HepG2 (cell line): ENCODE measurements around the gene FGFR3. TPM values are rescaled to one million over a fixed set of nuclear protein-coding genes. Genes with fewer than 3 reads are reported as not detected.
A peak's percentile ranks its signal among the peaks of the same experiment; 100 is the strongest.

Experiments
- CBFB ChIP-seq: sonication (generic); formaldehyde crosslinking; IDR thresholded peaks from 2 replicates; pipeline ENCODE4 v1.4.0; 2020; ENCODE audit warnings: missing genetic modification reagents
- DNMT1 ChIP-seq: sonication (generic); formaldehyde crosslinking; IDR thresholded peaks from 2 replicates; pipeline ENCODE4 v1.5.1; 2020; ENCODE audit warnings: mild to moderate bottlenecking, missing genetic modification reagents
- EZH2 ChIP-seq: conservative IDR thresholded peaks from 2 replicates; pipeline ENCODE4 v1.6.1; 2012; ENCODE audit warnings: mild to moderate bottlenecking, low read depth, low read length, moderate library complexity
- GPBP1L1 ChIP-seq: sonication (generic); formaldehyde crosslinking; IDR thresholded peaks from 2 replicates; pipeline ENCODE4 v1.5.0; 2020; ENCODE audit warnings: mild to moderate bottlenecking, missing genetic modification reagents
- HDAC2 ChIP-seq: sonication (generic); formaldehyde crosslinking; IDR thresholded peaks from 2 replicates; pipeline ENCODE4 v1.4.0; 2020; ENCODE audit warnings: missing genetic modification reagents
- HMGXB4 ChIP-seq, 2 experiments: sonication (generic) in 1 of 2; formaldehyde crosslinking in 1 of 2; IDR thresholded peaks; 2 replicates each; pipeline versions ENCODE4 v1.4.0 to v1.6.1; 2018 to 2020; ENCODE audit warnings: missing genetic modification reagents in 2 of 2, borderline replicate concordance in 1 of 2, low read depth in 1 of 2, mild to moderate bottlenecking in 1 of 2, missing biosample characterization in 1 of 2
- HOXA9 ChIP-seq: sonication (generic); formaldehyde crosslinking; IDR thresholded peaks from 2 replicates; pipeline ENCODE4 v1.8.1; 2022; ENCODE audit warnings: missing genetic modification reagents, mild to moderate bottlenecking, moderate library complexity, borderline replicate concordance
- LCORL ChIP-seq, 2 experiments: fragments of 450-650 bp in 1 of 2; sonication (generic) in 1 of 2; formaldehyde crosslinking in 1 of 2; IDR thresholded peaks; 2 replicates each; pipeline versions ENCODE4 v1.5.0 to v1.6.1; 2017 to 2020; ENCODE audit warnings: antibody characterized with exemption in 1 of 2, missing genetic modification reagents in 1 of 2
- MIXL1 ChIP-seq: IDR thresholded peaks from 2 replicates; pipeline ENCODE4 v1.6.1; 2016
- PHF21A ChIP-seq: sonication (generic); formaldehyde crosslinking; IDR thresholded peaks from 2 replicates; pipeline ENCODE4 v1.5.0; 2020; ENCODE audit warnings: mild to moderate bottlenecking, missing genetic modification reagents
- SMC3 ChIP-seq: IDR thresholded peaks from 2 replicates; pipeline ENCODE4 v1.6.1; 2011; ENCODE audit warnings: low read length, improper control_type of control experiment
- TOPORS ChIP-seq: sonication (generic); formaldehyde crosslinking; IDR thresholded peaks from 2 replicates; pipeline ENCODE4 v1.8.0; 2023; ENCODE audit warnings: mild to moderate bottlenecking, missing genetic modification reagents
- ZC3H13 ChIP-seq: sonication (generic); formaldehyde crosslinking; IDR thresholded peaks from 2 replicates; pipeline ENCODE4 v1.8.1; 2023; ENCODE audit warnings: mild to moderate bottlenecking, missing genetic modification reagents, moderate library complexity
- ZFYVE20 ChIP-seq: sonication (generic); formaldehyde crosslinking; IDR thresholded peaks from 2 replicates; pipeline ENCODE4 v1.8.0; 2023; ENCODE audit warnings: low read depth, mild to moderate bottlenecking, moderate library complexity, missing genetic modification reagents, borderline replicate concordance
- ZNF17 ChIP-seq: sonication (generic); formaldehyde crosslinking; IDR thresholded peaks from 2 replicates; pipeline ENCODE4 v1.5.0; 2020; ENCODE audit warnings: mild to moderate bottlenecking, missing genetic modification reagents
- ZNF564 ChIP-seq: sonication (generic); formaldehyde crosslinking; IDR thresholded peaks from 2 replicates; pipeline ENCODE4 v1.8.1; 2023; ENCODE audit warnings: mild to moderate bottlenecking, missing genetic modification reagents
- ZNF709 ChIP-seq: sonication (generic); formaldehyde crosslinking; IDR thresholded peaks from 2 replicates; pipeline ENCODE4 v1.5.0; 2020; ENCODE audit warnings: mild to moderate bottlenecking, missing genetic modification reagents
- ZNF816 ChIP-seq: sonication (generic); formaldehyde crosslinking; IDR thresholded peaks from 2 replicates; pipeline ENCODE4 v1.8.0; 2022; ENCODE audit warnings: missing genetic modification reagents, mild to moderate bottlenecking, borderline replicate concordance
- polyA plus RNA-seq, 8 experiments: library from polyadenylated mRNA; depleted of rRNA in 3 of 8; stranded (reverse) in 7 of 8; unstranded in 1 of 8; fragments of >200 nt; fragmentation: Illumina TruSeq in 4 of 8; extraction: Trizol in 4 of 8; gene quantifications; 2 replicates each; pipeline versions ENCODE4 v1.2.1 to v1.2.3, GENCODE V29; 2011 to 2016; ENCODE audit warnings: low read depth in 4 of 8, missing spikeins in 1 of 8, mixed read lengths in 1 of 8; ENCODE audit not compliant: insufficient read depth in 1 of 8
- total RNA-seq, 5 experiments: library from RNA; depleted of rRNA; stranded (reverse); fragments of >200 nt; fragmentation: Illumina TruSeq; extraction: Trizol; gene quantifications; 2 replicates each; pipeline ENCODE4 v1.2.3, GENCODE V29; 2016; ENCODE audit warnings: low read depth in 1 of 5

FGFR3 gene
- total and polyA plus RNA-seq, 2 of the 13 experiments (the other 11 are each of a cell fraction or from before 2014, with no cell fraction given): 103 to 109 TPM

- TF ChIP-seq PHF21A (CRISPR knock-in tag) (peak; percentile 91), HDAC2 (CRISPR knock-in tag) (peak; percentile 73), ZFYVE20 (CRISPR knock-in tag) (no peak), ZC3H13 (peak; percentile 91), HMGXB4 (CRISPR knock-in tag; IDR thresholded peaks at IDR 0.05; ENCODE audit: borderline replicate concordance in 1 of 2, low read depth in 1 of 2) (peak; percentile 86 to 93), GPBP1L1 (CRISPR knock-in tag) (no peak), SMC3 (peak; percentile 68; the same call in 1 of the 2 replicates), TOPORS (CRISPR knock-in tag) (peak; percentile 81; the same call in 1 of the 2 replicates), ZNF564 (CRISPR knock-in tag) (0 out of 2 replicates have a peak, but pooled peaks have one; percentile 70), MIXL1 (CRISPR knock-in tag) (peak; percentile 55; the same call in 1 of the 2 replicates), ZNF816 (CRISPR knock-in tag) (no peak), ZNF709 (CRISPR knock-in tag) (no peak), EZH2 (no peak), LCORL (IDR thresholded peaks at IDR 0.05) (no peak), LCORL (CRISPR knock-in tag; IDR thresholded peaks at IDR 0.05) (peak; percentile 95), ZNF17 (CRISPR knock-in tag) (no peak), DNMT1 (peak; percentile 62; the same call in 1 of the 2 replicates), CBFB (CRISPR knock-in tag) (peak; percentile 73; the same call in 1 of the 2 replicates), HOXA9 (no peak)
These were observed 16.8 kb downstream of the FGFR3 start (continued) for GRCh38 chr4:1809754-1810502.
